ENCODE results near the gene CAD. TPM values are rescaled to one million over a fixed set of nuclear protein-coding genes. Genes with fewer than 3 reads are reported as not detected.
"Not testable (repeated sequence)": the region's sequence is repeated elsewhere in the genome, so short reads cannot be mapped to it uniquely, and the experiment has no call there.

CAD gene
- total RNA-seq, 1 experiment from 2014 or later, result 6.9 TPM

GRCh38 chr2:27256855-27257454 lies 39.8 kb downstream of the CAD start:
- no peak for DNase-seq (ENCODE audit: low spot score)

- no peak for DNase-seq (ENCODE audit: low spot score)
Measured at GRCh38 chr2:27258051-27258450, 40.9 kb downstream of the CAD start.

DNA sequence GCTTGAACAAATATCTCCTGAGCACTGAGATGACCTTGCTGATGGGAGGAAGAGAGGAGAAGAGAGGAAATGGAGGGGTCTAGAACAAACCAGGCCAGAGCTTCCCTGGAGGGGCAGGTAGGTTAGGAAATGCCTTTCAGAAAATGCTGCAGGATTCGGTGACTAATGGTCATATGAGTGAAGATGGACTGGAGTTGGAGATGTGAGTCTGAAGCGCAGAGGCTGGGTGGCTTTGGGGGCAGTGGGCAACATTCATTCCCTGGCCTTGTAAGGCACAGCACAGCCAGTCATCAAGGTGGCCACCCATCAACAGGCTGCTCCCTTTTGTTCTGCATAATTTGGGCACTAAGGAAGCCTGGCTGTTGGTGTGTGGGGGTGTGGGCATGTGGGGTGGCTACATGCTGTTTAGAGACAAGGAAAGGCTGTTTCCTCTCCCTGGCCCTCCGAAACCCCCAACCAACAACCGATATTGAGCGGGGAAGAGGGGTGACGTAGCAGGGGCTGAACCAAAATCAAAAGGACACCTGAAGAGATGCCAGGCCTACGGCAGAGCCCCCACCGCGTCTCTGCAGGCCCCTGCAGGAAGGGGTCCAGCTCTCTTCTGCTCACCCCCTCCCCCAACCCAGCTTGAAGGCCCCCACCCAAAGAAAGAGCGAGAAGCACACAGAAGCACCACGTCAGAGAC lies 44.2 kb downstream of the CAD start:
- DNase-seq (ENCODE audit: low spot score), result no peak

- no peak for DNase-seq (ENCODE audit: low spot score)
Measured at GRCh38 chr2:27261926-27262298, 44.7 kb downstream of the CAD start.

GRCh38 chr2:27262379-27263286 lies 45.5 kb downstream of the CAD start, which contains the start of gene SLC30A3:
TSS of gene SLC30A3 (minus strand) at chr2:27263047. CDS start at chr2:27262906, 141 bp downstream.
- no peak for DNase-seq (ENCODE audit: low spot score)

GRCh38 chr2:27263287-27264252 lies 46.4 kb downstream of the CAD start:
- no peak for DNase-seq (ENCODE audit: low spot score)

GRCh38 chr2:27264253-27264752 lies 47.1 kb downstream of the CAD start:
- no peak for DNase-seq (ENCODE audit: low spot score)

- peak; percentile 47 for DNase-seq (ENCODE audit: low spot score)
Measured at GRCh38 chr2:27264753-27265535, 47.8 kb downstream of the CAD start.

DNA sequence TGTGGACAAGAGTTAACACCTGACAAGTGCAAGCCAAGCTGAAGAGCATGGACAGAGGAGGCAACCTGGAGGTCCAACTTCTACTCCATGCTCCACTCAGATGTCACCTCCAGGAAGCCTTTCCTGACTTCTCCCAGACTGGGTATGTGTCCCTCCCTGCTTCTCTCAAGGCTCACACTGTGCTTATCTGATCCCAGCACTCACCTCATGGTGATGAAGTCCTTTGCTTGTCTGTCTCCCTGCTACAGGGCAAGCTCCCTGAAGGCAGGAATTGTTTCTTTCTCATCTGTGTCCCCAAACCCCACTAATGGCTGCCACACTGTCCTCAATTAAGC lies 48.3 kb downstream of the CAD start:
- DNase-seq (ENCODE audit: low spot score), result no peak

DNA sequence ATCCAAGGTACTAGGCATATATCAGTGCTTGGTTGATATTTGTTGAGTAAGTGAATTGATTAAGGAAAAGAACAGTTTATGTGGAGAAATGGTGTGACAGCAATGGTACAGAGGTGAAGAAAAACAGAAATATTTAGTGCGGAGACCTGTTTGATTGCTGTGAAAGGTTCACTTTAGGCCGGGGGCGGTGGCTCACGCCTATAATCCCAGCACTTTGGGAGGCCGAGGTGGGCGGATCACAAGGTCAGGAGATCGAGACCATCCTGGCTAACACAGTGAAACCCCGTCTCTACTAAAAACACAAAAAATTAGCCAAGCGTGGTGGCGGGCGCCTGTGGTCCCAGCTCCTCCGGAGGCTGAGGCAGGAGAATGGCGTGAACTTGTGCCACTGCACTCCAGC lies 51.1 kb downstream of the CAD start:
- not testable (repeated sequence) for DNase-seq (ENCODE audit: low spot score)

DNA sequence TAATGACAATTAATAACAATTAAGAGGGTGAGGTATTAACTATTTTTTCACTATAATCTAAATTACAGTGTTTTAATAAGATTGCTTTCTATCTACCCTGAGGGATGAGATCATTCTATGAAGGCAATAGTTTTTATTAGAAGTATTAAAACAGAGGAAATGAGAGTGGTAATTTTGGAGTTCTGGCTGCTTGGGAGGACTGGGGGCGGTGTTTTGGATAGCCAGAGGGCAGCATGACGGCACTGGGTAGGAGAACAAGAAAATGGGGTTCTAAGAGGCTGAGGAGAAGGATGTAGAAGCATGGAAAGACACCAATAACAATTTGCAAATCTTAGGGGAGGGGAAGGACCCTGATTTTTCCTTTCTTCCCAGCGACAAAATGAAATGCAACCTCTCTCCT lies 53.0 kb downstream of the CAD start:
- DNase-seq (ENCODE audit: low spot score), result no peak

- no peak for DNase-seq (ENCODE audit: low spot score)
Measured at GRCh38 chr2:27270670-27271069, 53.5 kb downstream of the CAD start.

- no peak for DNase-seq (ENCODE audit: low spot score)
Measured at GRCh38 chr2:27271631-27272340, 54.6 kb downstream of the CAD start.

DNA sequence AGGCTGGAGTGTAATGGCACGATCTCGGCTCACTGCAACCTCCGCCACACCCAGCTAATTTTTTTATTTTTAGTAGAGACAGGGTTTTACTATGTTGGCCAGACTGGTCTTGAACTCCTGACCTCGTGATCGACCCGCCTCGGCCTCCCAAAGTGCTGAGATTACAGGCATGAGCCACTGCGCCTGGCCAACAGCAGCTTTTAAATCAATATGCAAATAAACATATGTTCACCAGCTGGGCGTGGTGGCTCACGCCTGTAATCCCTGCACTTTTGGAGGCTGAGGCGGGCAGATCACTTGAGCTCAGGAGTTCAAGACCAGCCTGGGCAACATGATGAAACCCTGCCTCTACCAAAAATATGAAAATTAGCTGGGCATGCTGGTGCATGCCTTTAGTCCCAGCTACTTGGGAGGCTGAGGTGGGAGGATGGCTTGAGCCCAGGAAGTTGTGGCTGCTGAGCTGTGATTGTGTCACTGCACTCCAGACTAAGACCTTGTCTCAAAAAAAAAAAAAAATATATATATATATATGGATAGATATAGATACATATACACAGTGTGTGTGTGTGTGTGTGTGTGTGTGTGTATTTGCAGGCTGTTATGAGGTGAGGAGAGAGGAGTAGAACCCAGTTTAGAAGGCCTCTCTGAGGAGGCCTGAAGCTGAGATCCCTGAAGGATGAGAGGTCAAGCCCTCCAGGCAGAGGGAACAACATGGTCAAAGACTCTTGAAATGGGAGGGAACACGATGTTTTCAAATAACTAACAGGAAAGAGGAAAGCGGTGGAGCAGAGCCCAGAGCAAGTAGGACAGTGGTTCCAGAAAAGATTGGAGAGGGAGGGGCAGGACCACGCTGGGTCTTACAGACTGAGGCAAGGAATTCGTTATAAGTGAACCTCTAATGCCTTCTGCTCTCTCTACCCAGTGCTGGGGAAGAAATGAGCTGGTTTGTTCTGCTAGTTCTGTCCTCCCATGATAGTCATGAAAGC lies 55.7 kb downstream of the CAD start:
- DNase-seq (ENCODE audit: low spot score), result not testable (repeated sequence)

- DNase-seq (ENCODE audit: low spot score), result no peak
Measured at GRCh38 chr2:27275211-27276150, 58.3 kb downstream of the CAD start, which contains the start of gene DNAJC5G. TSS of gene DNAJC5G (plus strand) at chr2:27275433. CDS start at chr2:27276729, 1,296 bp downstream.

GRCh38 chr2:27278010-27278409 lies 60.8 kb downstream of the CAD start:
- no peak for DNase-seq (ENCODE audit: low spot score)

GRCh38 chr2:27280826-27281225 lies 63.7 kb downstream of the CAD start:
- DNase-seq (ENCODE audit: low spot score), result no peak
